A549 (cell line): Measurements from ENCODE around the gene ITPRIP. TPM values are rescaled to one million over a fixed set of nuclear protein-coding genes. Genes with fewer than 3 reads are reported as not detected.
A peak's percentile ranks its signal among the peaks of the same experiment; 100 is the strongest.

Source experiments
- ATAC-seq, 2 experiments: fragments of 200-7000 bp in 1 of 2; fragments of >200 bp in 1 of 2; cut with Nextera tagmentation in 1 of 2; cut with Tn5 transposase in 1 of 2; 3 replicates each; pipeline versions ENCODE4 v1.8.0 to v1.9.1; 2018 to 2020; ENCODE audit warnings: mild to moderate bottlenecking in 1 of 2, moderate library complexity in 1 of 2
- CTCF ChIA-PET: fragments of 300-600 bp; sonication (Branson Sonifier 250); formaldehyde crosslinking; extraction: SDS; loops from one replicate; lab custom pipeline; 2021; ENCODE audit warnings: antibody characterized with exemption, inconsistent platforms; lab: Yijun Ruan, JAX
- POLR2A ChIA-PET: fragments of 350-600 bp; formaldehyde crosslinking; extraction: SDS; loops from one replicate; lab custom pipeline; 2021; ENCODE audit warnings: antibody characterized with exemption, inconsistent platforms; lab: Yijun Ruan, JAX
- DNase-seq, 2 experiments: peaks; one replicate each; pipeline versions ENCODE4 v3.0.0 to v3.0.0-alpha.2; 2011 to 2016; ENCODE audit warnings: low read depth in 1 of 2, low spot score in 1 of 2
- FAIRE-seq: peaks from 2 replicates; lab custom pipeline; 2011; peaks lifted over from hg19 to GRCh38; lab: Jason Lieb, UNC
- H3K27ac ChIP-seq, 2 experiments: fragments of >200 bp; sonication (Bioruptor Twin); formaldehyde crosslinking; 3 replicates each; pipeline ENCODE4 v1.5.1; 2016 to 2017
- H3K4me1 ChIP-seq: fragments of >200 bp; sonication (Bioruptor Twin); formaldehyde crosslinking; 3 replicates; pipeline ENCODE4 v1.6.1; 2016
- H3K4me2 ChIP-seq: fragments of >200 bp; sonication (Bioruptor Twin); formaldehyde crosslinking; 3 replicates; pipeline ENCODE4 v1.6.1; 2016
- H3K4me3 ChIP-seq: fragments of >200 bp; sonication (Bioruptor Twin); formaldehyde crosslinking; 3 replicates; pipeline ENCODE4 v1.5.1; 2016
- H3K9me3 ChIP-seq: fragments of >200 bp; sonication (Bioruptor Twin); formaldehyde crosslinking; 3 replicates; pipeline ENCODE4 v1.6.1; 2016
- BCL3 ChIP-seq: fragments of >200 bp; sonication (Bioruptor Twin); formaldehyde crosslinking; IDR thresholded peaks from 3 replicates; pipeline ENCODE4 v1.6.1; 2016
- CHD4 ChIP-seq: fragments of 200-600 bp; sonication (generic); IDR thresholded peaks from 2 replicates; pipeline ENCODE4 v1.6.1; 2016; ENCODE audit warnings: antibody characterized with exemption, mild to moderate bottlenecking, borderline replicate concordance
- EHF ChIP-seq: fragments of 250-450 bp; sonication (Bioruptor Pico); IDR thresholded peaks from 2 replicates; pipeline ENCODE4 v1.5.0; 2020; ENCODE audit warnings: mild to moderate bottlenecking
- EHMT2 ChIP-seq: fragments of 200-600 bp; sonication (generic); IDR thresholded peaks from 2 replicates; pipeline ENCODE4 v1.6.1; 2016; ENCODE audit warnings: antibody characterized with exemption, low read depth, mild to moderate bottlenecking, moderate library complexity
- EP300 ChIP-seq, 2 experiments: fragments of >200 bp; sonication (Bioruptor Twin); formaldehyde crosslinking; IDR thresholded peaks; 2 replicates in 1 of 2; 3 replicates in 1 of 2; pipeline ENCODE4 v1.6.1; 2016 to 2017
- FOSB ChIP-seq: fragments of 250-450 bp; sonication (Bioruptor Pico); IDR thresholded peaks from 2 replicates; pipeline ENCODE4 v1.5.0; 2020; ENCODE audit warnings: mild to moderate bottlenecking, moderate library complexity
- HOXB13 ChIP-seq: fragments of 250-450 bp; sonication (Bioruptor Pico); IDR thresholded peaks from 2 replicates; pipeline ENCODE4 v1.5.0; 2020; ENCODE audit warnings: low read depth, mild to moderate bottlenecking, moderate library complexity
- MAZ ChIP-seq: fragments of 150-350 bp; IDR thresholded peaks from 2 replicates; pipeline ENCODE4 v1.6.1; 2014; ENCODE audit warnings: antibody characterized with exemption, low read depth, low read length, borderline replicate concordance
- NFE2L2 ChIP-seq: fragments of 150-350 bp; conservative IDR thresholded peaks from 2 replicates; pipeline ENCODE4 v1.6.1; 2014; ENCODE audit warnings: low read length
- PHF8 ChIP-seq: fragments of 200-600 bp; sonication (generic); IDR thresholded peaks from 2 replicates; pipeline ENCODE4 v1.6.1; 2016; ENCODE audit warnings: low read depth, mild to moderate bottlenecking, antibody characterized with exemption, moderate library complexity, borderline replicate concordance
- POLR2A ChIP-seq: IDR thresholded peaks from 2 replicates; pipeline ENCODE4 v1.6.1; 2012; ENCODE audit warnings: mild to moderate bottlenecking, low read length
- RAD21 ChIP-seq, 2 experiments: fragments of >200 bp in 1 of 2; sonication (Bioruptor Twin) in 1 of 2; formaldehyde crosslinking in 1 of 2; IDR thresholded peaks in 1 of 2; conservative IDR thresholded peaks in 1 of 2; 2 replicates in 1 of 2; 3 replicates in 1 of 2; pipeline ENCODE4 v1.6.1; 2012 to 2018; ENCODE audit warnings: inconsistent platforms in 1 of 2
- RARB ChIP-seq: fragments of 250-450 bp; sonication (Bioruptor Pico); IDR thresholded peaks from 2 replicates; pipeline ENCODE4 v1.8.0; 2021; ENCODE audit warnings: mild to moderate bottlenecking, moderate library complexity
- RCOR1 ChIP-seq: fragments of 150-350 bp; IDR thresholded peaks from 2 replicates; pipeline ENCODE4 v1.6.1; 2014; ENCODE audit warnings: antibody characterized with exemption, low read length, low read depth
- RFX5 ChIP-seq: fragments of 450-650 bp; IDR thresholded peaks from 2 replicates; pipeline ENCODE4 v1.7.1; 2014; ENCODE audit warnings: antibody characterized with exemption, mild to moderate bottlenecking, moderate library complexity
- SREBF2 ChIP-seq: fragments of 450-650 bp; IDR thresholded peaks from 2 replicates; pipeline ENCODE4 v1.6.1; 2014; ENCODE audit warnings: mild to moderate bottlenecking, moderate library complexity
- TP53 ChIP-seq: fragments of 250-450 bp; sonication (Bioruptor Pico); IDR thresholded peaks from 2 replicates; pipeline ENCODE4 v1.5.0; 2021; ENCODE audit warnings: mild to moderate bottlenecking, moderate library complexity
- ZC3H11A ChIP-seq: fragments of 450-650 bp; IDR thresholded peaks from 2 replicates; pipeline ENCODE4 v1.6.1; 2014; ENCODE audit warnings: antibody characterized with exemption, mild to moderate bottlenecking
- WGBS: methylation state at CpG from one replicate; pipeline ENCODE4 v1.1.6; 2017; ENCODE audit errors: missing lambda C conversion rate; 5-methylcytosine and 5-hydroxymethylcytosine counted together
- polyA plus RNA-seq, 4 experiments: library from polyadenylated mRNA; depleted of rRNA in 3 of 4; stranded (reverse); fragments of >200 nt; fragmentation: RNase III in 1 of 4; extraction: RNeasy Plus Mini Kit Qiagen cat#74134 plus additional on column Dnase treatment in 1 of 4; gene quantifications; 2 replicates in 3 of 4; 3 replicates in 1 of 4; pipeline ENCODE4 v1.2.3, GENCODE V29; 2011 to 2017
- TF ChIP-seq, protein P1 (sequence below): fragments of >200 bp; sonication (Bioruptor Twin); formaldehyde crosslinking; IDR thresholded peaks from 2 replicates; pipeline ENCODE4 v1.6.1; 2016
- TF ChIP-seq, protein P2 (sequence below): IDR thresholded peaks from 2 replicates; pipeline ENCODE4 v1.6.1; 2012

Gene ITPRIP
- polyA plus RNA-seq, 2 of the 4 experiments (the other 2 are of a cell fraction), result 14.8 to 21.0 TPM

DNA sequence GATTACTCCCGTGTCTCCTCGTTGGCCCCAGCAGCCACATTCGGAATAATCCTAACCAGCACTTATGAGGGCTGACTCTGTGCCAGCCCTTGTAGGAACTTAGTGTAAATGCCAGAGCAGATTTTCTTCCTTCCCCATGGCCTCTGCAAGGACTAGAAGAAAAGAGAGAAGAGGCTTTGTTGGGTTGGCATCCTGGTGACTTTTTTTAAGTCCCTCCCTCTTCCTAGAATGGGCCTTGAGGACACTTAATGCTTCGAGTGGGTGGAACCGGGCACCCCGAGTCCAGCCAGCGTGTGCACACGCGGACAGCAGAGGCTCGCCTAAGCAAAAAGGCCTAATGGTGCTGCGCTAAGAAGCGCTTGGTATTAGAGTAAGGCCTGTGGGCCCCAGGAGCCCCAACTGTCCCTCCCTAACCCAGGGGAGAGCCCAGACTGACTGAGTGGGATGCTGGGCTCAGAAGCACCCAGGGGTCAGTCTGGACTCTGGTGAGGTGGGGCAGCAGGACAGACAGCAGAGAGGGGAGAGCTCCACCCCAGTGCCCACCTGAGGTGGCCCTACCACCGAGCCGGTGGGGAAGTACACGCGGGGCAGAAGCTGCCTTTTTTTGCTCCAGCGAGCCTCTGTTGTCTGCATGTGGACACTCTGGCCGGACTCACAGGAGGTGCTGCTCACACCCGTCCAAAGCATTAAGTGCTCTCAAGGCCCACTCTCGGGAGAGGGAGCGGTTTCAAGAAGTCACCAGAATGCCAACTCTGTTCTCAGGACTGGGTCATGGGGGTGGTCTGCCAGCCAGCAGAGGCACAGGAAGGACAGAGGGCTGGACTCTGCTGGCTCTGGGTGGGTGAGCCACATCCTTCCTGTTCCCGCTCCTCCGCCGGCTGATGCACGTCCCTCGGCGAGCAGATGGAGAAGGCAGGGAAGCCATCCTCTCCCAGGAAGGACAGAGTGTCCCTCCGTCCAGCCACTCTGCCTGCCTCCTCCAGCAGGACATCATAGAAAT is 12.5 kb downstream of the ITPRIP start (continued):
- TF ChIP-seq ZC3H11A (no peak), RAD21 (conservative IDR thresholded peaks at IDR 0.05 in 1 of 2, IDR thresholded peaks at IDR 0.05 in 1 of 2) (no peak)
- TF ChIP-seq, all 56 proteins: peak for 0

DNA sequence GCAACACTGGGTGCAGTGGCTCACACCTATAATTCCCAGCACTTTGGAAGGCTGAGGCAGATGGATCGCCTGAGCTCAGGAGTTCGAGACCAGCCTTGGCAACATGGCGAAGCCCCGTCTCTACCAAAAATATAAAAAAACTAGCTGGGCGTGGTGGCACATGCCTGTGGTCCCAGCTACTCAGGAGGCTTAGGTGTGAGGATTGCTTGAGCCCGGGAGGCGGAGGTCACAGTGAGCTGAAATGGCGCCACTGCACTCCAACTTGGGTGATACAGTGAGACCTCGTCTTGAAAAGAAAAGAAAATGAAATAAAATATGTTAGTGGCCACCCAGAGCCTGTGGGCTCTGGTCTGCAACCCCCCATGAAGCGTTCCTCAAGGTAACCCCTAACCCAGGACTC is 13.3 kb downstream of the ITPRIP start:
- peaks cover 46% of the 10 kb centered on the region for H3K4me1 ChIP-seq
- ChIA-PET CTCF (interaction anchor here (0.9 to 4.2 kb wide), 4 partner anchors 11 to 25 kb away, joined by 3 to 19 read pairs (median 7); no protein-coding TSS in a partner anchor), POLR2A (no interaction called here)
- H3K4me3 ChIP-seq, result no peak overlapping the region
- FAIRE-seq (no peak), ATAC-seq (no peak), DNase-seq (no peak)
- TF ChIP-seq HOXB13 (CRISPR knock-in tag), result no peak
- no peak for TF ChIP-seq RCOR1
- no peak for TF ChIP-seq FOSB (CRISPR knock-in tag)
- TF ChIP-seq MAZ, result no peak
- TF ChIP-seq EHMT2, result no peak
- TF ChIP-seq, protein P1, sequence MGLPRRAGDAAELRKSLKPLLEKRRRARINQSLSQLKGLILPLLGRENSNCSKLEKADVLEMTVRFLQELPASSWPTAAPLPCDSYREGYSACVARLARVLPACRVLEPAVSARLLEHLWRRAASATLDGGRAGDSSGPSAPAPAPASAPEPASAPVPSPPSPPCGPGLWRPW, result no peak
- TF ChIP-seq, protein P2, sequence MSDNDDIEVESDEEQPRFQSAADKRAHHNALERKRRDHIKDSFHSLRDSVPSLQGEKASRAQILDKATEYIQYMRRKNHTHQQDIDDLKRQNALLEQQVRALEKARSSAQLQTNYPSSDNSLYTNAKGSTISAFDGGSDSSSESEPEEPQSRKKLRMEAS, result no peak
- TF ChIP-seq RAD21 (conservative IDR thresholded peaks at IDR 0.05 in 1 of 2, IDR thresholded peaks at IDR 0.05 in 1 of 2), result no peak
- TF ChIP-seq SREBF2, result no peak
- no peak for TF ChIP-seq TP53 (CRISPR knock-in tag)
- TF ChIP-seq ZC3H11A, result no peak
- no peak for TF ChIP-seq BCL3
- TF ChIP-seq EHF (CRISPR knock-in tag), result no peak
- no peak for TF ChIP-seq EP300 (IDR thresholded peaks at IDR 0.05)
- H3K27ac ChIP-seq, result peak overlapping the region in 1 of 2 experiments; percentile 25; a peak in 1 of 6 replicates
- 90% methylated on average over 10 of the region's 10 CpGs for WGBS
- H3K9me3 ChIP-seq, result no peaks in the 10 kb centered on the region
- no peak overlapping the region for H3K4me2 ChIP-seq

DNA sequence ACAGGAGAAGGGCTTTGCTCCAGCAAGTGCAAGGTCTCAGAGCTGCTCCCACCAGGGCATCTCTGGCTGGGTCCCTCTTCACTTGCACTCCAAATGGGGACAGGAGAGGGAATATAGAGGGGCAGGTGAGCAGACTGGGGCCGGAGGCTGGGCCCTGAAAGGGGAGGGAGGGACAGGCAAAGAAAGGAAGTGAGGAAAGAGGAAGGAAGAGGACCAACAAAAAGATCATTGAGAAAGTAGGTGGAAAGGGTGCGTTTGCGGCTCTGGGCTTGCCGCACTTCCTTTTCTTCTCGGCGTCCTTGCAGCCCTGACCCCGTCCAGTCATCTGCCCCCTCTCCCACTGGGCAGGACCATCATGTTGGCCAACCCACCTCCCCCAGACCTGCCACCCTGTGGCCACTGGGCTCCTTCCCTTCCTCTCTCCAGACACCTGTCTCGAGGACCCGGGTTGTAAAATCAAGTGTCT is 14.0 kb downstream of the ITPRIP start:
- no peak for DNase-seq
- TF ChIP-seq POLR2A (no peak), RARB (CRISPR knock-in tag) (no peak), NFE2L2 (no peak)
- TF ChIP-seq, all 56 proteins: peak for 0
- 93% methylated on average over 9 of the region's 9 CpGs for WGBS
- ChIA-PET POLR2A (no interaction called here), CTCF (interaction anchor here (1.0 to 4.5 kb wide), 5 partner anchors 14 to 33 kb away, joined by 3 to 28 read pairs (median 11); partner anchors contain the start of gene ITPRIP)
- Histone ChIP-seq H3K4me2 (no peak overlapping the region), H3K27ac (peak overlapping the region in 1 of 2 experiments; percentile 34; a peak in 3 of 6 replicates), H3K9me3 (no peaks in the 10 kb centered on the region), H3K4me1 (peaks cover 40% of the 10 kb centered on the region), H3K4me3 (no peak overlapping the region)
- FAIRE-seq, result no peak
- ATAC-seq, result no peak

DNA sequence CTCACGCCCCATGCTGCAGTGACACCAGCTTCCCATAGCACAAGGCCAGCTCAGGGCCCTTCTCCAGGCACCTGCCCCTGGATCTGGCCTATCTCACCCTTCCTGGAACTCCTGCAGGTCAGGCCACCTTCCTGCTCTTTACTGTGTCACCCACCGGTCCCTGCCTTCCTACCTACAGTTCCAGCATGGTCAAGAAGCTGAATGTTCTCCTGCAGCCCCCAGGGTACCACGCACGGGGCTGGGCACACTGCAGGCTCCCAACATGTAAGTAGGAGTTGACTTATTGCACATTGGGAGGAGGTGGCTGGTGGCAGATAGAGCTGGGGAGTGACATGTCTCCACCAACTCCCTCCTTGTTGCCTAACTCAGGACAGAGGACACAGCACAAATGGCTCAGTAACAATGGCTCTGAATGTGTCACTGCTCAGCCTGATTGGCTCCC is 14.5 kb downstream of the ITPRIP start:
- CTCF ChIA-PET, result interaction anchor here (1.0 to 4.5 kb wide), 5 partner anchors 15 to 49 kb away, joined by 3 to 28 read pairs (median 5); partner anchors contain the start of gene ITPRIP
- H3K4me1 ChIP-seq, result peaks cover 37% of the 10 kb centered on the region
- ATAC-seq, result no peak
- TF ChIP-seq PHF8, result no peak
- no peak for TF ChIP-seq RFX5
- TF ChIP-seq CHD4, result no peak
- H3K4me3 ChIP-seq, result no peak overlapping the region
- 92% methylated on average over 4 of the region's 4 CpGs for WGBS
- H3K4me2 ChIP-seq, result no peak overlapping the region
- POLR2A ChIA-PET, result no interaction called here
- no peak for FAIRE-seq
- DNase-seq, result no peak
- H3K9me3 ChIP-seq, result no peaks in the 10 kb centered on the region
- peak overlapping the region in 1 of 2 experiments; percentile 34; a peak in 3 of 6 replicates for H3K27ac ChIP-seq
